WERI-Rb-1 (cell line): ENCODE data around the gene ADGRD2.
A peak's percentile ranks its signal among the peaks of the same experiment; 100 is the strongest.

Source experiments
- DNase-seq: peaks from one replicate; pipeline ENCODE4 v3.0.0-alpha.2; 2020
- H3K27ac ChIP-seq: fragments of 250-450 bp; sonication (Bioruptor Pico); 2 replicates; pipeline ENCODE4 v1.5.1; 2020; ENCODE audit warnings: mild to moderate bottlenecking, moderate library complexity
- H3K27me3 ChIP-seq: fragments of 250-450 bp; sonication (Bioruptor Pico); 2 replicates; pipeline ENCODE4 v1.5.1; 2021; ENCODE audit warnings: mild to moderate bottlenecking, low read depth, moderate library complexity; ENCODE audit not compliant: insufficient read depth, severe bottlenecking
- H3K36me3 ChIP-seq: fragments of 250-450 bp; sonication (Bioruptor Pico); 2 replicates; pipeline ENCODE4 v1.5.1; 2020; ENCODE audit warnings: mild to moderate bottlenecking, moderate library complexity
- H3K4me3 ChIP-seq: 2 replicates; pipeline ENCODE4 v1.5.1; 2011; ENCODE audit warnings: low read depth, mild to moderate bottlenecking, control low read depth, low read length
- H3K9me3 ChIP-seq: fragments of 250-450 bp; sonication (Bioruptor Pico); 2 replicates; pipeline ENCODE4 v1.5.1; 2021; ENCODE audit warnings: mild to moderate bottlenecking, moderate library complexity; ENCODE audit not compliant: severe bottlenecking
- CTCF ChIP-seq: IDR thresholded peaks from 2 replicates; pipeline ENCODE4 v1.5.1; 2011; ENCODE audit warnings: low read depth, mild to moderate bottlenecking, control low read depth, inconsistent platforms, low read length

Gene ADGRD2

GRCh38 chr9:124489222-124489621 lies 39.0 kb downstream of the ADGRD2 start:
- no peak for DNase-seq
- TF ChIP-seq CTCF, result no peak
- peak overlapping the region; percentile 10 for H3K27ac ChIP-seq
- H3K36me3 ChIP-seq, result no peaks in the 10 kb centered on the region
- peak overlapping the region; percentile 3; the same call in 1 of the 2 replicates for H3K4me3 ChIP-seq
- no peaks in the 10 kb centered on the region for H3K27me3 ChIP-seq
- no peaks in the 10 kb centered on the region for H3K9me3 ChIP-seq

- no peak for TF ChIP-seq CTCF
- H3K27ac ChIP-seq, result peak overlapping the region; percentile 25
- H3K4me3 ChIP-seq, result no peak overlapping the region
- no peaks in the 10 kb centered on the region for H3K27me3 ChIP-seq
- no peaks in the 10 kb centered on the region for H3K36me3 ChIP-seq
- no peaks in the 10 kb centered on the region for H3K9me3 ChIP-seq
- no peak for DNase-seq
Measured at GRCh38 chr9:124490004-124490403, 39.8 kb downstream of the ADGRD2 start.

- H3K27me3 ChIP-seq, result no peaks in the 10 kb centered on the region
Measured at GRCh38 chr9:124491049-124491975, 41.1 kb downstream of the ADGRD2 start.

GRCh38 chr9:124492818-124493217 lies 42.6 kb downstream of the ADGRD2 start:
- Histone ChIP-seq H3K4me3 (no peak overlapping the region), H3K27ac (no peak overlapping the region), H3K36me3 (no peaks in the 10 kb centered on the region), H3K27me3 (no peaks in the 10 kb centered on the region), H3K9me3 (no peaks in the 10 kb centered on the region)
- TF ChIP-seq CTCF, result no peak
- DNase-seq, result no peak

More at GRCh38 chr9:124491049-124491975, 41.1 kb downstream of the ADGRD2 start:
- no peak for DNase-seq
- Histone ChIP-seq H3K27ac (no peak overlapping the region), H3K36me3 (no peaks in the 10 kb centered on the region), H3K9me3 (no peaks in the 10 kb centered on the region), H3K4me3 (no peak overlapping the region)
- TF ChIP-seq CTCF, result no peak

- DNase-seq, result no peak
- Histone ChIP-seq H3K9me3 (no peaks in the 10 kb centered on the region), H3K4me3 (no peak overlapping the region), H3K27me3 (no peaks in the 10 kb centered on the region), H3K27ac (no peak overlapping the region), H3K36me3 (no peaks in the 10 kb centered on the region)
- TF ChIP-seq CTCF, result no peak
Measured at GRCh38 chr9:124493218-124493617, 43.0 kb downstream of the ADGRD2 start.
